Hepatocyte (in vitro differentiated cells): ENCODE measurements around the gene ZCCHC24.

Experiments
- EZH2 ChIP-seq: fragments of 200-600 bp; sonication (generic); IDR thresholded peaks from 2 replicates; pipeline ENCODE4 v1.6.1; 2016; ENCODE audit warnings: antibody characterized with exemption, mild to moderate bottlenecking, borderline replicate concordance
- EZH2phosphoT487 ChIP-seq: fragments of 200-600 bp; sonication (generic); IDR thresholded peaks from one replicate; pipeline ENCODE4 v1.6.1; 2018; ENCODE audit warnings: antibody characterized with exemption, mild to moderate bottlenecking, low read depth, moderate library complexity; ENCODE audit not compliant: unreplicated experiment, severe bottlenecking
- TF ChIP-seq, protein P1 (sequence below): fragments of 200-600 bp; sonication (generic); IDR thresholded peaks from 2 replicates; pipeline ENCODE4 v1.5.1; 2016; ENCODE audit warnings: antibody characterized with exemption, mild to moderate bottlenecking; ENCODE audit not compliant: poor library complexity

DNA sequence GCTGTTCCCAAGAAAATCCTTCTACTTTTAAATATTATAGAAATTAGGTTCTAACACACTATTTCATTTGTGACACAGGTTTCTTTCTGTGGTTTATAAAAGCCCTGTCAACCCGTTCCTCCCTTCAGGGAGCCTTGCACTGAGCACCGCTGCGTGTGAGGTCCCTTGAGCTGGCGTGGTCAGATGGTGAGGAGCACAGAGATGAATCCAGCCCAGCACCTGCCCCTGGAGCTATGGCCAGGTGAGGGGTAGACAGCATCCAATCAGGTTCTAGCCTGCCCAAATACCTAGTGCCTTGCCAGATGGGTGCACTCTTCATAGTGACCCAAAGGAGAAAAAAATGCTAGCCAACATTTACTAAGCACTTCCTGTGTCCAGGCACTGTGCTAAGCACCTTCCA lies 15.7 kb downstream of the ZCCHC24 start:
- TF ChIP-seq, protein P1, sequence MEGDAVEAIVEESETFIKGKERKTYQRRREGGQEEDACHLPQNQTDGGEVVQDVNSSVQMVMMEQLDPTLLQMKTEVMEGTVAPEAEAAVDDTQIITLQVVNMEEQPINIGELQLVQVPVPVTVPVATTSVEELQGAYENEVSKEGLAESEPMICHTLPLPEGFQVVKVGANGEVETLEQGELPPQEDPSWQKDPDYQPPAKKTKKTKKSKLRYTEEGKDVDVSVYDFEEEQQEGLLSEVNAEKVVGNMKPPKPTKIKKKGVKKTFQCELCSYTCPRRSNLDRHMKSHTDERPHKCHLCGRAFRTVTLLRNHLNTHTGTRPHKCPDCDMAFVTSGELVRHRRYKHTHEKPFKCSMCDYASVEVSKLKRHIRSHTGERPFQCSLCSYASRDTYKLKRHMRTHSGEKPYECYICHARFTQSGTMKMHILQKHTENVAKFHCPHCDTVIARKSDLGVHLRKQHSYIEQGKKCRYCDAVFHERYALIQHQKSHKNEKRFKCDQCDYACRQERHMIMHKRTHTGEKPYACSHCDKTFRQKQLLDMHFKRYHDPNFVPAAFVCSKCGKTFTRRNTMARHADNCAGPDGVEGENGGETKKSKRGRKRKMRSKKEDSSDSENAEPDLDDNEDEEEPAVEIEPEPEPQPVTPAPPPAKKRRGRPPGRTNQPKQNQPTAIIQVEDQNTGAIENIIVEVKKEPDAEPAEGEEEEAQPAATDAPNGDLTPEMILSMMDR: no peak
- TF ChIP-seq EZH2: no peak
- no peak for TF ChIP-seq EZH2phosphoT487
